ENCODE data around the gene CPT1C. TPM values are rescaled to one million over a fixed set of nuclear protein-coding genes. Genes with fewer than 3 reads are reported as not detected.

CPT1C gene
- total RNA-seq, 4 donors from 2014 or later, result 0.97 to 3.3 (median 1.8) TPM

DNA sequence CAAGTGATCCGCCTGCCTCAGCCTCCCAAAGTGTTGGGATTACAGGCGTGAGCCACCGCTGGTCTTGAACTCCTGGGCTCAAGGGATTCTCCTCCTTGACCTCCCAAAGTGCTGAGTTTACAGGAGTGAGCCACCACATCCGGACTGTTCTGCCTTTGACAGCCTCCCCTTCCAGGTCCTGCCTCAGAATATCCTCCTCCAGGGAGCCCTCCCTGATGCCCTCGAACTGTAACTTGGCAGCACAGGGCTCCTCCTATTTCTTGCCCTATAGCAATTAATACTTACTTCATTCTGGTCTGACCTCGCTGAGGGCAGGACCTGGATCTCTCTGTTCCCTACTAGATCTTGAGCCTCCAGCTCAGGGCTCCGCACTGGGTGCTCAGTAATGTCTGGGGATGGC, 5.9 kb downstream of the CPT1C start:
- 96 to 97% methylated on average over 7 of the region's 7 CpGs for WGBS, 2 donors
- TF ChIP-seq POLR2A (IDR thresholded peaks at IDR 0.05), result no peak
- TF ChIP-seq, protein P1, sequence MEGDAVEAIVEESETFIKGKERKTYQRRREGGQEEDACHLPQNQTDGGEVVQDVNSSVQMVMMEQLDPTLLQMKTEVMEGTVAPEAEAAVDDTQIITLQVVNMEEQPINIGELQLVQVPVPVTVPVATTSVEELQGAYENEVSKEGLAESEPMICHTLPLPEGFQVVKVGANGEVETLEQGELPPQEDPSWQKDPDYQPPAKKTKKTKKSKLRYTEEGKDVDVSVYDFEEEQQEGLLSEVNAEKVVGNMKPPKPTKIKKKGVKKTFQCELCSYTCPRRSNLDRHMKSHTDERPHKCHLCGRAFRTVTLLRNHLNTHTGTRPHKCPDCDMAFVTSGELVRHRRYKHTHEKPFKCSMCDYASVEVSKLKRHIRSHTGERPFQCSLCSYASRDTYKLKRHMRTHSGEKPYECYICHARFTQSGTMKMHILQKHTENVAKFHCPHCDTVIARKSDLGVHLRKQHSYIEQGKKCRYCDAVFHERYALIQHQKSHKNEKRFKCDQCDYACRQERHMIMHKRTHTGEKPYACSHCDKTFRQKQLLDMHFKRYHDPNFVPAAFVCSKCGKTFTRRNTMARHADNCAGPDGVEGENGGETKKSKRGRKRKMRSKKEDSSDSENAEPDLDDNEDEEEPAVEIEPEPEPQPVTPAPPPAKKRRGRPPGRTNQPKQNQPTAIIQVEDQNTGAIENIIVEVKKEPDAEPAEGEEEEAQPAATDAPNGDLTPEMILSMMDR (IDR thresholded peaks at IDR 0.05), result no peak
- DNase-seq (ENCODE audit: low spot score in 2 of 2), result no peak
- H3K4me3 ChIP-seq (ENCODE audit: low read depth, poor library complexity, severe bottlenecking), result no peak overlapping the region
- intact Hi-C loops (cut with DNase I; ENCODE audit: low total_unique reads), result no loop called here

DNA sequence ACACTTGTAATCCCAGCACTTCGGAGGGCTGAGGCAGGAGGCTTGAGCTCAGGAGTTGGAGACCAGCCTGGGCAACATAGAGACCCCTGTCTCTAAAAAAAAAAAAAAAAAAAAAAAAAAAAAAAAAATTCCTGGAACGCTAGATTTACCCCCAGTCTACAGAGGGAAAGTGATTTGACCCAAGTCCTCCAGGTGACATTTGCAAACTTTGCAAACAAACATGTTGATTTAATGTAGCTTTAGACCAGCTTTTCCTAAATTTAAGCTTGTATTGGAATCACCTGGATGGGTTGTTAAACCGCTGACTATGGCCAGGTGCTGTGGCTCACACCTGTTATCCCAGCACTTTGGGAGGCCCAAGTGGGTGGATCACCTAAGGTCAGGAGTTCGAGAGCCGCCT, 8.4 kb downstream of the CPT1C start:
- no peak overlapping the region for H3K4me3 ChIP-seq (ENCODE audit: low read depth, poor library complexity, severe bottlenecking)
- TF ChIP-seq, protein P1 (IDR thresholded peaks at IDR 0.05), result no peak
- TF ChIP-seq POLR2A (IDR thresholded peaks at IDR 0.05), result no peak
- whole genome bisulfite sequencing, 2 donors, result 84 to 90% methylated on average over 5 of the region's 5 CpGs
- intact Hi-C loops (cut with DNase I; ENCODE audit: low total_unique reads), result no loop called here
- DNase-seq (ENCODE audit: low spot score in 2 of 2), result no peak

DNA sequence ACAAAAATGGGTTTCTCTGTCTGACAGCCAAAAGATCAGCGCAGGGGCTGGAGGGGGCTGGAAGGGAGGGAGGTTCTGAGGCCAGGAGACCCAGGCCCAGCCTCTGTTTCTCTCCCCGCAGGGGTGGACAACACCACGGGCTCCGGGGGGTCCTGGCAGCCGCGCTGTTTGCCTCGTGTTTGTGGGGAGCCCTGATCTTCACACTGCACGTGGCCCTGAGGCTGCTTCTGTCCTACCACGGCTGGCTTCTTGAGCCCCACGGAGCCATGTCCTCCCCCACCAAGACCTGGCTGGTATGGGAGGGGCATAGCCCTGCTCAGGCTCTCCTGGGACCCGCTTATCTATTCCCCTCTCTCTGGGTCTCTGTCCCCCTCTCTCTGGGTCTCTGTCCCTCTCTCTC, 9.6 kb downstream of the CPT1C start:
- H3K4me3 ChIP-seq (ENCODE audit: low read depth, poor library complexity, severe bottlenecking), result no peak overlapping the region
- intact Hi-C loops (cut with DNase I; ENCODE audit: low total_unique reads), result no loop called here
- no peak for DNase-seq (ENCODE audit: low spot score in 2 of 2)
- TF ChIP-seq POLR2A (IDR thresholded peaks at IDR 0.05), result no peak
- TF ChIP-seq, protein P1 (IDR thresholded peaks at IDR 0.05), result no peak
- WGBS, 2 donors, result 64 to 66% methylated on average over 11 of the region's 11 CpGs

DNA sequence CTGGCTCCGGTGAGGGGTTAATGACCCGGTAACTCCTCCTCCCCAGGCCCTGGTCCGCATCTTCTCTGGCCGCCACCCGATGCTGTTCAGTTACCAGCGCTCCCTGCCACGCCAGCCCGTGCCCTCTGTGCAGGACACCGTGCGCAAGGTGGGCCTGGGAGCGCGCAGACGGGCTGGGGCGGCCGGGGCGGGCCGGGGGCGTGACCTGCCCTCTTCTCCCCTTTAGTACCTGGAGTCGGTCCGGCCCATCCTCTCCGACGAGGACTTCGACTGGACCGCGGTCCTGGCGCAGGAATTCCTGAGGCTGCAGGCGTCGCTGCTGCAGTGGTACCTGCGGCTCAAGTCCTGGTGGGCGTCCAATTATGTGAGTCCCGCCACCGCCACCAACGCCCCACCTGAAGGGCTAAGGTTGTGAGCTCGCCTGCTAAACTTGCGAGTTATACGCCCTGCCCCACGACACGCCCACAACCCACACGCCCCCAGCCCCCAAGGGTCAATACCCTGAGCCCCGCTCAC, 10.4 kb downstream of the CPT1C start:
- H3K4me3 ChIP-seq (ENCODE audit: low read depth, poor library complexity, severe bottlenecking), result no peak overlapping the region
- DNase-seq (ENCODE audit: low spot score in 2 of 2), result no peak
- intact Hi-C loops (cut with DNase I; ENCODE audit: low total_unique reads), result no loop called here
- TF ChIP-seq, protein P1 (IDR thresholded peaks at IDR 0.05), result no peak
- 51 to 52% methylated on average over 31 to 40 of the region's 40 CpGs for WGBS, 2 donors

DNA sequence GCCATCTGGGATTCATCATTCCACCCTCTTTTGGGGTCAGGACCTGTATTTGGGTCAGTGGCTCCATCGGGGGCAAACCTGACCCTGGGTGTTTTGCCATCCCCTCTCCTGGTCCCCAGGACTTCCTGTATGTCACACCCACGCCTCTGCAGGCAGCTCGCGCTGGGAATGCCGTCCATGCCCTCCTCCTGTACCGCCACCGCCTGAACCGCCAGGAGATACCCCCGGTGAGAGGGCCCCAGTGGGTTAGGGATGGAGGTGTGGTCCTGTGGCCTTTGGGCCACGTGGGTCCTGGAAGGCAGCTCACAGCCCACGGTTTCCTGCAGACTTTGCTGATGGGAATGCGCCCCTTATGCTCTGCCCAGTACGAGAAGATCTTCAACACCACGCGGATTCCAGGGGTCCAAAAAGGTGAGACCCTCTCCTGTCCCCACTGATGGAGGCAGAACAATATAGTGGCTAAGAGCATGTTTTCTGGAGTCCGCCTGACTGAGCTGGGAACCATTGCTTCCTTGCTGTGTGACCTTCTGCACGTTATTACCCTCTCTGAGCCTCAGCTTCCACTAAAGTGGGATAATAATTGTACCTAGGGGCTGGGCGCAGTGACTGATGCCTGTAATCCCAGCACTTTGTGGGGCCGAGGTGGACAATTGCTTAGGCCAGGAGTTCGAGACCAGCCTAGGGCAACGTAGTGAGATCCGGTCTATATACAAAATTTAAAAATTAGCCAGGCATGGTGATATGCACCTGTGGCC, 14.1 kb downstream of the CPT1C start:
- 85 to 92% methylated on average over 22 of the region's 22 CpGs for WGBS, 2 donors
- intact Hi-C loops (cut with DNase I; ENCODE audit: low total_unique reads), result no loop called here
- H3K4me3 ChIP-seq (ENCODE audit: low read depth, poor library complexity, severe bottlenecking), result no peak overlapping the region
- DNase-seq (ENCODE audit: low spot score in 2 of 2), result no peak
- no peak for TF ChIP-seq POLR2A (IDR thresholded peaks at IDR 0.05)
- TF ChIP-seq, protein P1 (IDR thresholded peaks at IDR 0.05), result no peak

DNA sequence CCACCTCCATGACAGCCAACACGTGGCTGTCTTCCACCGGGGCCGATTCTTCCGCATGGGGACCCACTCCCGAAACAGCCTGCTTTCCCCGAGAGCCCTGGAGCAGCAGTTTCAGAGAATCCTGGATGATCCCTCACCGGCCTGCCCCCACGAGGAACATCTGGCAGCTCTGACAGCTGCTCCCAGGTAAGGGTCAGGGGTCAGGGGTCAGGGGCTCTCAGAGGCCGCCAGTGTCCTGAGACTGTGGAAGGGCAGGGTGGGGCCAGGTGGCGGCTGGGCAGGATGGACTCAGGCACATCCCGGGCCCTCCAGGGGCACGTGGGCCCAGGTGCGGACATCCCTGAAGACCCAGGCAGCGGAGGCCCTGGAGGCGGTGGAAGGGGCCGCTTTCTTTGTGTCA, 15.0 kb downstream of the CPT1C start:
- 91 to 95% methylated on average over 6 to 15 of the region's 16 CpGs for WGBS, 2 donors
- no peak for TF ChIP-seq POLR2A (IDR thresholded peaks at IDR 0.05)
- no peak for DNase-seq (ENCODE audit: low spot score in 2 of 2)
- intact Hi-C loops (cut with DNase I; ENCODE audit: low total_unique reads), result no loop called here
- H3K4me3 ChIP-seq (ENCODE audit: low read depth, poor library complexity, severe bottlenecking), result no peak overlapping the region

Measured in lower leg skin (tissue), 4 donors.